IMR-90 (cell line): ENCODE measurements around the gene ARMC5. TPM values are rescaled to one million over a fixed set of nuclear protein-coding genes. Genes with fewer than 3 reads are reported as not detected.
A peak's percentile ranks its signal among the peaks of the same experiment; 100 is the strongest.

Experiments used
- ATAC-seq: fragments of 200-7000 bp; cut with Tn5 transposase; 2 replicates; pipeline ENCODE4 v1.9.1; 2020; ENCODE audit warnings: low read depth, mild to moderate bottlenecking, moderate library complexity
- BruUV-seq: library from RNA; stranded (reverse); fragments of 400-500 nt; replicated peaks from 2 replicates; lab custom pipeline; 2021; lab: Mats Ljungman, UMichigan
- CTCF ChIA-PET: fragments of 300-600 bp; formaldehyde crosslinking; extraction: SDS; loops from one replicate; lab custom pipeline; 2021; ENCODE audit warnings: antibody characterized with exemption; lab: Yijun Ruan, JAX
- POLR2A ChIA-PET: fragments of 300-600 bp; sonication (Branson Sonifier 250); formaldehyde crosslinking; loops from one replicate; lab custom pipeline; 2022; ENCODE audit warnings: antibody characterized with exemption; ENCODE audit not compliant: unreplicated experiment; lab: Charles Lee
- DNase-seq: peaks from one replicate; pipeline ENCODE4 v3.0.0; 2013
- H2AFZ ChIP-seq: replicated peaks from 2 replicates; pipeline ENCODE3; 2013; ENCODE audit warnings: low read length, mild to moderate bottlenecking; ENCODE audit not compliant: poor library complexity
- H2AK5ac ChIP-seq: 2 replicates; pipeline ENCODE4 v1.6.1; 2013; ENCODE audit warnings: low read depth, low read length, inconsistent platforms
- H2AK9ac ChIP-seq: replicated peaks from 2 replicates; pipeline ENCODE3; 2013; ENCODE audit warnings: mild to moderate bottlenecking, low read depth, low read length, moderate library complexity; ENCODE audit not compliant: poor library complexity
- H2BK120ac ChIP-seq: 2 replicates; pipeline ENCODE4 v1.6.1; 2013; ENCODE audit warnings: low read depth, low read length, inconsistent platforms
- H2BK15ac ChIP-seq: 3 replicates; pipeline ENCODE4 v1.6.1; 2013; ENCODE audit warnings: low read depth, low read length, inconsistent platforms
- H2BK20ac ChIP-seq: 2 replicates; pipeline ENCODE4 v1.6.1; 2013; ENCODE audit warnings: low read depth, mild to moderate bottlenecking, inconsistent platforms, low read length, moderate library complexity
- H2BK5ac ChIP-seq: 2 replicates; pipeline ENCODE4 v1.6.1; 2013; ENCODE audit warnings: mild to moderate bottlenecking, low read depth, low read length, inconsistent platforms; ENCODE audit not compliant: poor library complexity, severe bottlenecking
- H3K14ac ChIP-seq: replicated peaks from 2 replicates; pipeline ENCODE4 v1.6.1; 2013; ENCODE audit warnings: low read depth, low read length, inconsistent platforms
- H3K18ac ChIP-seq: 2 replicates; pipeline ENCODE4 v1.6.1; 2013; ENCODE audit warnings: low read depth, low read length, control low read depth
- H3K23ac ChIP-seq: 2 replicates; pipeline ENCODE4 v1.6.1; 2013; ENCODE audit warnings: low read depth, low read length, inconsistent platforms
- H3K27ac ChIP-seq: 2 replicates; pipeline ENCODE4 v1.5.1; 2013; ENCODE audit warnings: mild to moderate bottlenecking, control low read depth, low read length; ENCODE audit not compliant: insufficient read depth
- H3K27me3 ChIP-seq: 2 replicates; pipeline ENCODE4 v1.6.1; 2013; ENCODE audit warnings: low read length; ENCODE audit not compliant: control insufficient read depth, insufficient read depth
- H3K36me3 ChIP-seq: 2 replicates; pipeline ENCODE4 v1.6.1; 2013; ENCODE audit warnings: low read length, mixed read lengths; ENCODE audit not compliant: control insufficient read depth, insufficient read depth
- H3K4ac ChIP-seq: 2 replicates; pipeline ENCODE4 v1.6.1; 2013; ENCODE audit warnings: low read depth, low read length, inconsistent platforms
- H3K4me1 ChIP-seq: 2 replicates; pipeline ENCODE4 v1.6.1; 2013; ENCODE audit warnings: low read length, mixed read lengths; ENCODE audit not compliant: control insufficient read depth, insufficient read depth
- H3K4me2 ChIP-seq: 2 replicates; pipeline ENCODE4 v1.6.1; 2013; ENCODE audit warnings: low read depth, mild to moderate bottlenecking, control low read depth, low read length, moderate library complexity
- H3K4me3 ChIP-seq: 2 replicates; pipeline ENCODE4 v1.5.1; 2013; ENCODE audit warnings: low read depth, mild to moderate bottlenecking, control low read depth, low read length, moderate library complexity; ENCODE audit not compliant: insufficient read depth
- H3K56ac ChIP-seq: 2 replicates; pipeline ENCODE4 v1.6.1; 2013; ENCODE audit warnings: low read length, inconsistent platforms; ENCODE audit not compliant: insufficient read depth; ENCODE audit errors: extremely low read depth
- H3K79me1 ChIP-seq, 2 experiments: 2 replicates each; pipeline ENCODE4 v1.6.1; 2013; ENCODE audit warnings: low read length in 2 of 2, inconsistent platforms in 1 of 2, low read depth in 1 of 2
- H3K9ac ChIP-seq: 2 replicates; pipeline ENCODE4 v1.6.1; 2013; ENCODE audit warnings: low read depth, low read length, control low read depth
- H3K9me1 ChIP-seq: 2 replicates; pipeline ENCODE4 v1.6.1; 2013; ENCODE audit warnings: low read length, inconsistent platforms; ENCODE audit not compliant: insufficient read depth
- H3K9me3 ChIP-seq: 2 replicates; pipeline ENCODE4 v1.6.1; 2013; ENCODE audit warnings: low read length; ENCODE audit not compliant: control insufficient read depth, insufficient read depth
- H4K20me1 ChIP-seq: 2 replicates; pipeline ENCODE4 v1.6.1; 2013; ENCODE audit warnings: low read length, inconsistent platforms; ENCODE audit not compliant: insufficient read depth
- H4K5ac ChIP-seq: 2 replicates; pipeline ENCODE4 v1.6.1; 2013; ENCODE audit warnings: mild to moderate bottlenecking, low read depth, low read length, control low read depth
- H4K8ac ChIP-seq, 2 experiments: 2 replicates each; pipeline ENCODE4 v1.6.1; 2013; ENCODE audit warnings: low read depth in 2 of 2, low read length in 2 of 2, control low read depth in 1 of 2, inconsistent platforms in 1 of 2
- H4K91ac ChIP-seq: 2 replicates; pipeline ENCODE4 v1.6.1; 2013; ENCODE audit warnings: low read depth, low read length, inconsistent platforms; ENCODE audit not compliant: insufficient read depth
- CEBPB ChIP-seq: IDR thresholded peaks from 2 replicates; pipeline ENCODE4 v1.6.1; 2012; ENCODE audit warnings: low read depth, low read length, improper control_type of control experiment
- CHD1 ChIP-seq: IDR thresholded peaks from 2 replicates; pipeline ENCODE4 v1.6.1; 2012; ENCODE audit warnings: low read depth, low read length, improper control_type of control experiment
- CTCF ChIP-seq: conservative IDR thresholded peaks from 2 replicates; pipeline ENCODE4 v1.5.1; 2012; ENCODE audit warnings: mild to moderate bottlenecking, low read depth, low read length, improper control_type of control experiment
- FOS ChIP-seq: fragments of 150-350 bp; IDR thresholded peaks from 2 replicates; pipeline ENCODE4 v1.6.1; 2016; ENCODE audit warnings: low read depth, low read length
- MAFK ChIP-seq: IDR thresholded peaks from 2 replicates; pipeline ENCODE4 v1.6.1; 2012; ENCODE audit warnings: low read depth, low read length, improper control_type of control experiment
- MAZ ChIP-seq: IDR thresholded peaks from 2 replicates; pipeline ENCODE4 v1.6.1; 2012; ENCODE audit warnings: low read depth, mild to moderate bottlenecking, low read length, improper control_type of control experiment, moderate library complexity, borderline replicate concordance
- MXI1 ChIP-seq: IDR thresholded peaks from 2 replicates; pipeline ENCODE4 v1.6.1; 2012; ENCODE audit warnings: low read depth, mild to moderate bottlenecking, low read length, moderate library complexity, borderline replicate concordance
- NFE2L2 ChIP-seq: fragments of 150-350 bp; IDR thresholded peaks from 2 replicates; pipeline ENCODE4 v1.6.1; 2016; ENCODE audit warnings: low read depth, mild to moderate bottlenecking, low read length
- POLR2A ChIP-seq: IDR thresholded peaks from 2 replicates; pipeline ENCODE4 v1.6.1; 2012; ENCODE audit warnings: mild to moderate bottlenecking, low read depth, low read length
- RAD21 ChIP-seq: IDR thresholded peaks from 2 replicates; pipeline ENCODE4 v1.6.1; 2012; ENCODE audit warnings: low read length, improper control_type of control experiment
- RCOR1 ChIP-seq: IDR thresholded peaks from 2 replicates; pipeline ENCODE4 v1.6.1; 2012; ENCODE audit warnings: mild to moderate bottlenecking, low read length, improper control_type of control experiment; ENCODE audit not compliant: insufficient replicate concordance
- RFX5 ChIP-seq: IDR thresholded peaks from 2 replicates; pipeline ENCODE4 v1.8.0; 2012; ENCODE audit warnings: low read depth, mild to moderate bottlenecking, low read length, moderate library complexity
- SMC3 ChIP-seq: fragments of 150-350 bp; IDR thresholded peaks from 2 replicates; pipeline ENCODE4 v1.6.1; 2016; ENCODE audit warnings: low read depth, mild to moderate bottlenecking, antibody characterized with exemption, low read length, moderate library complexity
- WGBS, 2 experiments: methylation state at CpG; one replicate each; pipeline versions ENCODE4 v1.1.5 to v1.1.7; 2013; ENCODE audit warnings: missing lambda C conversion rate in 2 of 2; ENCODE audit not compliant: insufficient read length in 1 of 2; ENCODE audit errors: extremely low coverage in 2 of 2; 5-methylcytosine and 5-hydroxymethylcytosine counted together
- dilution Hi-C: fragments of 300-500 bp; cut with HindIII; formaldehyde crosslinking; loops from one replicate; pipeline ENCODE4 v1.14.3; 2018; ENCODE audit warnings: low sequenced_read_pairs; ENCODE audit not compliant: unreplicated experiment
- in situ Hi-C: fragments of 300-500 bp; cut with MboI; formaldehyde crosslinking; loops from 3 replicates; pipeline ENCODE4 v1.14.3; 2019; ENCODE audit warnings: low sequenced_read_pairs, inconsistent platforms, mixed read lengths
- intact Hi-C: fragments of 100-400 bp; cut with micrococcal nuclease; formaldehyde crosslinking; loops from 2 replicates; pipeline ENCODE4 v1.10.0; 2022
- polyA plus RNA-seq, 3 experiments: library from polyadenylated mRNA; depleted of rRNA; stranded (reverse); fragments of >200 nt; gene quantifications; 2 replicates each; pipeline ENCODE4 v1.2.3, GENCODE V29; 2012; ENCODE audit warnings: low replicate concordance in 1 of 3
- total RNA-seq: library from RNA; depleted of rRNA; stranded (reverse); fragments of >200 nt; gene quantifications from 2 replicates; pipeline ENCODE4 v1.2.3, GENCODE V29; 2012
- TF ChIP-seq, protein P1 (sequence below): fragments of 150-350 bp; IDR thresholded peaks from 2 replicates; pipeline ENCODE4 v1.6.1; 2017; ENCODE audit warnings: mild to moderate bottlenecking, antibody characterized with exemption, low read length, low read depth

Gene ARMC5
- total and polyA plus RNA-seq, 2 of the 4 experiments (the other 2 are of a cell fraction): 2.3 to 7.5 TPM

- H3K27me3 ChIP-seq: no peaks in the 10 kb centered on the region
- H3K4me3 ChIP-seq: peak overlapping the region; percentile 52
- 0 out of 2 replicates have a peak overlapping the region, but pooled peaks have one; percentile 10 for H3K9ac ChIP-seq
- H3K4ac ChIP-seq: peak overlapping the region; percentile 94; the same call in 1 of the 2 replicates
- peaks cover 14% of the 10 kb centered on the region; the same call in 1 of the 2 replicates for H3K9me1 ChIP-seq
- H4K91ac ChIP-seq: no peak overlapping the region
- H4K8ac ChIP-seq: peak overlapping the region; percentile 16 to 81; a peak in 3 of 4 replicates
- H3K14ac ChIP-seq: peak overlapping the region; percentile 80
- H3K4me2 ChIP-seq: peak overlapping the region; percentile 72
- H3K79me1 ChIP-seq: peaks cover 11 to 44% of the 10 kb centered on the region in 2 experiments
- no peaks in the 10 kb centered on the region for H3K9me3 ChIP-seq
- no peak overlapping the region for H2BK15ac ChIP-seq
- 100% methylated on average over 3 of the region's 8 CpGs; no CpG with 5 or more reads in 1 of the 2 experiments for WGBS, 2 experiments
- TF ChIP-seq RFX5 (no peak), RCOR1 (no peak), CHD1 (no peak), CTCF (peak; percentile 73), CEBPB (no peak), FOS (no peak), SMC3 (peak; percentile 54), NFE2L2 (no peak), MAZ (no peak), MXI1 (no peak), MAFK (no peak), POLR2A (no peak), RAD21 (peak; percentile 49)
- TF ChIP-seq, protein P1, sequence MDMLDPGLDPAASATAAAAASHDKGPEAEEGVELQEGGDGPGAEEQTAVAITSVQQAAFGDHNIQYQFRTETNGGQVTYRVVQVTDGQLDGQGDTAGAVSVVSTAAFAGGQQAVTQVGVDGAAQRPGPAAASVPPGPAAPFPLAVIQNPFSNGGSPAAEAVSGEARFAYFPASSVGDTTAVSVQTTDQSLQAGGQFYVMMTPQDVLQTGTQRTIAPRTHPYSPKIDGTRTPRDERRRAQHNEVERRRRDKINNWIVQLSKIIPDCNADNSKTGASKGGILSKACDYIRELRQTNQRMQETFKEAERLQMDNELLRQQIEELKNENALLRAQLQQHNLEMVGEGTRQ: no peak
- peak overlapping the region; percentile 22; the same call in 1 of the 2 replicates for H4K5ac ChIP-seq
- no peak overlapping the region for H3K18ac ChIP-seq
- POLR2A ChIA-PET: interaction anchor here (0.6 to 2.5 kb wide), 3 partner anchors 11 to 507 kb away, joined by 3 to 16 read pairs (median 3); partner anchors contain the start of gene TGFB1I1
- H3K36me3 ChIP-seq: peaks cover 13% of the 10 kb centered on the region
- CTCF ChIA-PET: interaction anchor here (0.5 to 1.8 kb wide), 5 partner anchors 8 to 336 kb away, joined by 3 to 7 read pairs (median 5); no protein-coding TSS in a partner anchor
- intact Hi-C loops (no loop called here), in situ Hi-C loops (loop anchor here (10.0 to 25.0 kb wide), 2 partner anchors 386 to 402 kb away; partner anchors contain the start of genes ZNF267, ZNF646 and ZNF668), dilution Hi-C loops (no loop called here)
- peaks cover 24% of the 10 kb centered on the region for H4K20me1 ChIP-seq
- no peak overlapping the region for H3K23ac ChIP-seq
- H2AK9ac ChIP-seq: peak overlapping the region; percentile 84
- BruUV-seq: TSS peak; percentile 40
- DNase-seq: peak; percentile 73
- peak overlapping the region; percentile 57 for H2BK5ac ChIP-seq
- peak overlapping the region; percentile 52; the same call in 1 of the 2 replicates for H3K27ac ChIP-seq
- H3K4me1 ChIP-seq: peaks cover 9% of the 10 kb centered on the region
- peak overlapping the region; percentile 59; the same call in 1 of the 2 replicates for H2AK5ac ChIP-seq
- H3K56ac ChIP-seq: no peak overlapping the region
- no peak overlapping the region for H2BK20ac ChIP-seq
- H2AFZ ChIP-seq: no peak overlapping the region
- ATAC-seq: no peak
- no peak overlapping the region for H2BK120ac ChIP-seq
These were observed 1.3 kb downstream of the ARMC5 start for GRCh38 chr16:31460582-31461002.
